ENCODE data around the gene ARHGAP28.
"Not testable (repeated sequence)": the region's sequence is repeated elsewhere in the genome, so short reads cannot be mapped to it uniquely, and the experiment has no call there.

Gene ARHGAP28

GRCh38 chr18:6777509-6777908 lies 48.0 kb downstream of the ARHGAP28 start:
- DNase-seq, result no peak

- no peak for DNase-seq
Observed at GRCh38 chr18:6778459-6779247, 49.1 kb downstream of the ARHGAP28 start.

GRCh38 chr18:6781142-6781714 lies 51.7 kb downstream of the ARHGAP28 start:
- DNase-seq, result no peak

- DNase-seq, result no peak
Observed at GRCh38 chr18:6781796-6782195, 52.3 kb downstream of the ARHGAP28 start.

- no peak for DNase-seq
Observed at GRCh38 chr18:6782861-6783260, 53.3 kb downstream of the ARHGAP28 start.

GRCh38 chr18:6784046-6784445 lies 54.5 kb downstream of the ARHGAP28 start:
- DNase-seq, result no peak

- DNase-seq, result no peak
Observed at GRCh38 chr18:6785001-6785400, 55.5 kb downstream of the ARHGAP28 start.

- no peak for DNase-seq
Observed at GRCh38 chr18:6785411-6785810, 55.9 kb downstream of the ARHGAP28 start.

- no peak for DNase-seq
Observed at GRCh38 chr18:6792391-6792790, 62.9 kb downstream of the ARHGAP28 start.

- no peak for DNase-seq
Observed at GRCh38 chr18:6793455-6793854, 63.9 kb downstream of the ARHGAP28 start.

- no peak for DNase-seq
Observed at GRCh38 chr18:6793986-6794385, 64.5 kb downstream of the ARHGAP28 start.

- no peak for DNase-seq
Observed at GRCh38 chr18:6795307-6795706, 65.8 kb downstream of the ARHGAP28 start.

- no peak for DNase-seq
Observed at GRCh38 chr18:6796511-6796910, 67.0 kb downstream of the ARHGAP28 start.

GRCh38 chr18:6797171-6797570 lies 67.7 kb downstream of the ARHGAP28 start:
- no peak for DNase-seq

GRCh38 chr18:6798896-6799295 lies 69.4 kb downstream of the ARHGAP28 start:
- DNase-seq, result no peak

GRCh38 chr18:6800309-6800708 lies 70.8 kb downstream of the ARHGAP28 start:
- DNase-seq, result not testable (repeated sequence)

GRCh38 chr18:6807515-6808257 lies 78.2 kb downstream of the ARHGAP28 start:
- no peak for DNase-seq

- no peak for DNase-seq
Observed at GRCh38 chr18:6810191-6810590, 80.7 kb downstream of the ARHGAP28 start.

GRCh38 chr18:6811816-6812215 lies 82.3 kb downstream of the ARHGAP28 start:
- no peak for DNase-seq

- DNase-seq, result no peak
Observed at GRCh38 chr18:6814882-6815425, 85.4 kb downstream of the ARHGAP28 start.

- no peak for DNase-seq
Observed at GRCh38 chr18:6816154-6816553, 86.6 kb downstream of the ARHGAP28 start.

- DNase-seq, result no peak
Observed at GRCh38 chr18:6819332-6819731, 89.8 kb downstream of the ARHGAP28 start.

GRCh38 chr18:6820314-6820713 lies 90.8 kb downstream of the ARHGAP28 start:
- DNase-seq, result no peak

- DNase-seq, result no peak
Observed at GRCh38 chr18:6821356-6821755, 91.8 kb downstream of the ARHGAP28 start.

All from cerebellar nuclear complex (tissue), 1 donor.